HG03097 (cell line): Measurements from ENCODE around the gene KRT31.
"Not testable (repeated sequence)": the region's sequence is repeated elsewhere in the genome, so short reads cannot be mapped to it uniquely, and the experiment has no call there.

Source experiments
- ATAC-seq: cut with Tn5 transposase; IDR thresholded peaks from one replicate; pipeline ENCODE4 v1.9.1; 2021; ENCODE audit not compliant: unreplicated experiment, low FRiP score

Gene KRT31

GRCh38 chr17:41418116-41418860 lies 20.9 kb upstream of the KRT31 start:
- ATAC-seq: no peak

- no peak for ATAC-seq
These were observed 20.2 kb upstream of the KRT31 start for GRCh38 chr17:41417576-41418015.

- no peak for ATAC-seq
These were observed 19.7 kb upstream of the KRT31 start for GRCh38 chr17:41417127-41417526.

GRCh38 chr17:41416479-41416878 lies 19.1 kb upstream of the KRT31 start:
- no peak for ATAC-seq

GRCh38 chr17:41415833-41416335 lies 18.5 kb upstream of the KRT31 start:
- ATAC-seq: no peak

- ATAC-seq: no peak
These were observed 18.0 kb upstream of the KRT31 start for GRCh38 chr17:41415411-41415810.

GRCh38 chr17:41413982-41414381 lies 16.6 kb upstream of the KRT31 start:
- no peak for ATAC-seq

GRCh38 chr17:41413353-41413957 lies 16.0 kb upstream of the KRT31 start:
- no peak for ATAC-seq

GRCh38 chr17:41411072-41411840 lies 13.8 kb upstream of the KRT31 start:
- ATAC-seq: no peak

- ATAC-seq: no peak
These were observed 9.8 kb upstream of the KRT31 start for GRCh38 chr17:41407226-41407625.

- ATAC-seq: no peak
These were observed 8.8 kb upstream of the KRT31 start for GRCh38 chr17:41406205-41406604.

- no peak for ATAC-seq
These were observed 6.7 kb upstream of the KRT31 start for GRCh38 chr17:41404024-41404671.

GRCh38 chr17:41403404-41404023 lies 6.1 kb upstream of the KRT31 start:
- no peak for ATAC-seq

- ATAC-seq: no peak
These were observed 4.8 kb upstream of the KRT31 start for GRCh38 chr17:41402161-41402560.

- no peak for ATAC-seq
These were observed 1.1 kb downstream of the KRT31 start for GRCh38 chr17:41396340-41396739.

GRCh38 chr17:41395611-41396010 lies 1.8 kb downstream of the KRT31 start:
- no peak for ATAC-seq

GRCh38 chr17:41395044-41395443 lies 2.4 kb downstream of the KRT31 start:
- ATAC-seq: not testable (repeated sequence)

GRCh38 chr17:41394254-41394996 lies 3.0 kb downstream of the KRT31 start:
- ATAC-seq: no peak

GRCh38 chr17:41393826-41394225 lies 3.6 kb downstream of the KRT31 start:
- ATAC-seq: no peak

- ATAC-seq: no peak
These were observed 4.1 kb downstream of the KRT31 start for GRCh38 chr17:41393294-41393693.
